HG03280 (cell line): ENCODE results near the gene EBPL.
"Not testable (repeated sequence)": the region's sequence is repeated elsewhere in the genome, so short reads cannot be mapped to it uniquely, and the experiment has no call there.

Experiments used
- ATAC-seq: cut with Tn5 transposase; IDR thresholded peaks from one replicate; pipeline ENCODE4 v1.9.1; 2021; ENCODE audit warnings: mild to moderate bottlenecking, moderate library complexity; ENCODE audit not compliant: unreplicated experiment

Gene EBPL

DNA sequence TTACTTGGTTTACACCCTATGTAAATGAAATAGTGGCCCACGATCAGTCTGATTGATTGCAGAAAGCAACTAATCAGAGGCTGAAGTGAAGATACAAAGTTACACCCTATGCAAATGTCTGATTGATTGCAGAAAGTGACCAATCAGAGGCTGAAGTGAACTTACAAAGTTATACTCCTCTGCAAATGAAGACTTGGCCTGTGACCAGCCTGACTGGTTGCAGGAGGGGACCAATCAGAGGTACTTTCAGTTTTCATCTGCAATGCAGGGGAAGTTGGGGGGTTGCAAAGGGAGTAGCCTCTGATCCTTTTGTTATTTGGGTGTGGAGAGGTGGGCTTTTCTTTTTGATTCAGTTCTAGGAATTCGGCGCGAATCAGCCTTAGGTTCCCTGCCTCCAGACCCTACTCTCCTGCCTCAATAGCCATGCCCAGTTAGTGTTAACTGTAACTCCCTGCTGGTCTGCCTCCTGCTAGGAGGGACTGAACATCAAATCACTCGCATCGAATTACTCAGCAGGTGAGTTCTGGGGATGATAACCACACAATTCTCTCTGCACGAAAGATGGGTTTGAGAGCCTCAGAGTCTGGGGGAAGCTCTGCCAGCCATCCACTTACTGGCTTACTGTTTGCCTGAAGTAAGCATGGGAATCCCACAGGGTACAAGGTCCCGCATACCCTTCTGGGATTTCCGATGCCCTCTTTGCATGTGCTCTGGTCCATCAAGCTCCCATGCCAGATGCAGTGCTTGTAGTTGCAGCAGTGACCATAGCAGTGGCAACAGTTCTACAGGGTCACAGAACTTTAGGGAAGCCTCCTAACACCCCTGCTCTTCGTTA, 55.5 kb downstream of the EBPL start:
- peak; percentile 79 for ATAC-seq

GRCh38 chr13:49633710-49634109, 57.6 kb downstream of the EBPL start:
- ATAC-seq: no peak

- ATAC-seq: no peak
Observed at GRCh38 chr13:49632156-49632555, 59.1 kb downstream of the EBPL start.

DNA sequence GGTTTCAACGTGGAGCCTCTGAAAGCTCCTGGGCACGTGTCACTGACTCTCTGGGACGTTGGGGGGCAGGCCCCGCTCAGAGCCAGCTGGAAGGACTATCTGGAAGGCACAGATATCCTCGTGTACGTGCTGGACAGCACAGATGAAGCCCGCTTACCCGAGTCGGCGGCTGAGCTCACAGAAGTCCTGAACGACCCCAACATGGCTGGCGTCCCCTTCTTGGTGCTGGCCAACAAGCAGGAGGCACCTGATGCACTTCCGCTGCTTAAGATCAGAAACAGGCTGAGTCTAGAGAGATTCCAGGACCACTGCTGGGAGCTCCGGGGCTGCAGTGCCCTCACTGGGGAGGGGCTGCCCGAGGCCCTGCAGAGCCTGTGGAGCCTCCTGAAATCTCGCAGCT, 60.7 kb downstream of the EBPL start:
- no peak for ATAC-seq

DNA sequence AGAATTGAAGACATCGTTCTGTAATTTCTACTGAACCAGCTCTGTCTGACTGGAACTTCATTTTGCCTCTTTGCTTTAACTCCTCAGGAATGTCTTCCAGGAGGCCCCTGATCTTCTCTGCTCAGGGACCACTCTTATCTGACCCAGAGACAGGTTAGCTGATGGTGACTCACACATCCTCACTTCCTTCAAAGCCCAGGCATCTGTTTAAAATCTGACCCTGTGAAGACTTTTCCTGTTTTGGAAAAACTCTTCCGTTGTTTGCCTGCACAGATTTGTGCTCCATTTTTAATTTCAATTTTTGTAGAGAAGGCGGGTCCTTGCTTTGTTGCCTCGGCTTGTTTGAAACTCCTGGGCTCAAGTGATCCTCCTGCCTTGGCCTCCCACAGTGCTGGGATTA, 61.3 kb downstream of the EBPL start:
- no peak for ATAC-seq

- ATAC-seq: no peak
Observed at GRCh38 chr13:49629196-49629938, 61.9 kb downstream of the EBPL start.

DNA sequence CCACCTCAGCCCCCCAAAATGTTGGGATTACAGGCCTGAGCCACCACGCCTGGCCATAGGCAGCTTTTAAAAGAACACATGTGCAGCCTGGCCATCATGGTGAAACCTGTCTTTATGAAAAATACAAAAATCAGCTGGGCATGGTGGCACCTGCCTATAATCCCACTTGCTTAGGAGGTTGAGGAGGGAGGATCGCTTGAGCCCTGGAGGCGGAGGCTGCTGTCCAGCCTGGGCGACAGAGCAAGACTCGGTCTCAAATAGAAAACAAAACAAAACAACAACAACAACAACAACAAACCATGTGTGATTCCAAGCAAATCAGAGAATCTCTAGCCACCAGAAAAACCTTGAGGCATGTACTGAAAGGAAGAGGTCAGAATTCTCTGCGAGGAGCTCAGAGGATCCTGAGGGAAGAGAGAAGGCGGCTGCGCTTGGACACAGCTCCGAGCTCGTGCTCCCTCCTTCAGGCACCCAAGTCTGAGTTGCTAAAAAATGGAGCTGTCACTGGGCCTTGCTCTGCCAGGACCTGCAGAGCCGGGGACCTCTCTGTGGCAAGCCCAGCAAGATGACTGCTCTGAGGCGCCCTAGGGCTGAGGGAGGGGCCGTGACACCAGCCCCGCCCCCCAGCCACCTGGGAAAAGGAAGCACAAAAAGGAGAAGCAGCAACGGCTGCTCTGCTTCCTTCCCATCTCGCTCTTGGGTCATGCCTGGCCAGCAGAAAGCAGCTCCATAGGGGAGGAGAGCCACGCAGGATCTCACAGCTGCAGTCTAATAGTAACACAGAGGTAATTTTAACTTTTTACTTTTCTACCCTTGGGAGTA, 63.2 kb downstream of the EBPL start, which contains the start of gene ARL11:
ARL11 (plus strand) TSS at position 677 of the 822 bp plus-strand sequence. CDS start 1,941 bp downstream, outside the sequence.
- ATAC-seq: peak; percentile 91

GRCh38 chr13:49625392-49626079, 65.8 kb downstream of the EBPL start:
- ATAC-seq: no peak

DNA sequence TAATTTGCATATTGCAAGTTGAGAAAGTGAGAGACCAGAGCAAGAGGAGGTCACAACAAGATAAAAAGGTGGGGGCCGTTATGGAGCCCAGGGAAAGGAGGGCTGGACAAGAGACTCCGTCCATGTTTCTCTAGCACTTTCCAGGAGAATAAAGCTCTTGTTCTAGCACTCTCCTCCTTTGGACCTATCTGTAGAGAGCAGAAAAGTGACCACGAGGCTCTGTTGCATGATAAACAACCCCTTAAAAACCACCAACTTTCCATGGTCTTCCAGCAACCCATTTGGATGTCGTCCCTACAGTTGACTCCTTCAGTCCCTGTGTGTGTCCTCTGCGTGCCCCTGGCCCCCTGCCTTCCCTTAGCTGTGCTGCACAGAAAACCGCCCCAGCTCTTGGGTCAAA, 67.1 kb downstream of the EBPL start:
- no peak for ATAC-seq

DNA sequence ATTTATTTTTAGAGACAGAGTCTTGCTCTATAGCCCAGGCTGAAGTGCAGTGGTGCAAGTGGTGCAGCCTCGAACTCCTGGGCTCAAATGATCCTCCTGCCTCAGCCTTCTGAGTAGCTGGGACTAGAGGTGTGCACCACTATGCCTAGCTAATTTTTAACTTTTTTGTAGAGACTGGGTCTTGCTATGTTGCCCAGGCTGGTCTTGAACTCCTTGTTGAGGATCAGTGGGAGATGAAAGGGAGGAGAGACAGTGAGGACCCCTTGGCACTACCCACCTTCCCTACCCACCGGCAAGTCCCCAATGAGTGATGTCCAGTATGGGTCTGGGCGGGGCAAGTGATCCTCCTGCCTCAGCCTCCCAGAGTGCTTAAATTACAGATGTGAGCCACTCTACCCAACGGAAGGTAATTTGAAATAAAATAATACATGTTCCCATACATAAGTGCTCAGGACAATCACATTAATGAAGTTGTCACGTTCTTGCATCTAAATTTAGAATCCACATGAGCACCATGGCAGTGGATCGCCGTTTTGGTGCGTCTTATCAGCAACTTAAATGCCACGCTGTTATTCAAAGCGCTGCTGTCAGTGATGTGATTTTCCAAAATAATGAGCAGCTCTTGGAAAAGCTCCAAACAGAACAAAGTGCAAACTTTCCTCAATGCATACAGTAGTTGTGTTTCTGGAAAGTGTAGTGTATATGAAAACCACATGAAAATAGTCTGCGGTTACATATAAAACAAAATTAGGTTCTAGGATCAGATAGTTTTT, 68.9 kb downstream of the EBPL start:
- ATAC-seq: no peak

DNA sequence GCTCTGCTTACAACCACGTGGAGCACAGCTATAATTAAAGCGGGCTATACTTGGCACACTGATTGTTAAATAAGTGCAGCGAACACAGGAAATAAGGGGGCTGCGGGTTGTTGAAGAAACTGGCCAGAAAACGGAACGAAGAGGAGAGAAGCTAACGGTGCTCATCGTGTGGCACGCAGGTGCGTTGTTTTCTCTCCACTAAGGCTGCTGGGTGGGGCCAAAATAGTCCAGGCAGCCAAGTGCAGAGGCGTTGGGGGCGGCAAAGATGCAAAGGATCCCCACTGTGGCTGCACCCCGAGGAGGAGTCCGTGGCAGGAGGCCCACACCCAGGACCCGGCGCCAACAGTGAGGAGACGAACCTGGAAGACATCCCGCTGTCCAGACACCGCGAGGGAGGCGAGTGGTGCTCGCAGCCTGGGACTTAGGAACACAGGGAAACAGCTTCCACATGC, 71.1 kb downstream of the EBPL start:
- peak; percentile 66 for ATAC-seq

GRCh38 chr13:49616676-49617065, 74.6 kb downstream of the EBPL start:
- no peak for ATAC-seq

GRCh38 chr13:49615836-49616675, 75.2 kb downstream of the EBPL start:
- no peak for ATAC-seq

GRCh38 chr13:49612042-49612441, 79.2 kb downstream of the EBPL start:
- ATAC-seq: not testable (repeated sequence)
